NB4 (cell line): ENCODE measurements around the gene OMD.

ENCODE experiments used
- CTCF ChIP-seq: IDR thresholded peaks from one replicate; pipeline ENCODE4 v1.5.1; 2012; ENCODE audit warnings: low read depth, low read length
- MAX ChIP-seq: IDR thresholded peaks from 2 replicates; pipeline ENCODE4 v1.6.1; 2011; ENCODE audit warnings: low read depth, low read length
- MYC ChIP-seq: IDR thresholded peaks from 2 replicates; pipeline ENCODE4 v1.6.1; 2011; ENCODE audit warnings: low read depth, low read length
- POLR2A ChIP-seq: IDR thresholded peaks from 2 replicates; pipeline ENCODE4 v1.6.1; 2011; ENCODE audit warnings: mild to moderate bottlenecking; ENCODE audit not compliant: insufficient read length; ENCODE audit errors: extremely low read depth

GRCh38 chr9:92467511-92467910 is 43.2 kb upstream of the OMD start:
- TF ChIP-seq POLR2A: no peak
- TF ChIP-seq CTCF: no peak
- no peak for TF ChIP-seq MAX
- no peak for TF ChIP-seq MYC
